IPS-18c (cell line): Measurements from ENCODE around the gene CDC37L1.

ENCODE experiments used
- H3K4me3 ChIP-seq: 2 replicates; pipeline ENCODE4 v1.7.0; 2013; ENCODE audit warnings: low read depth, mild to moderate bottlenecking, low read length, moderate library complexity; ENCODE audit not compliant: insufficient read depth
- H3K9me3 ChIP-seq: one replicate; pipeline ENCODE4 v1.6.1; 2013; ENCODE audit warnings: mild to moderate bottlenecking, low read length, moderate library complexity; ENCODE audit not compliant: control insufficient read depth, insufficient read depth

The CDC37L1 gene

GRCh38 chr9:4691795-4692194 is 12.4 kb downstream of the CDC37L1 start:
- H3K9me3 ChIP-seq = no peaks in the 10 kb centered on the region
- H3K4me3 ChIP-seq = no peak overlapping the region

- no peaks in the 10 kb centered on the region for H3K9me3 ChIP-seq
- H3K4me3 ChIP-seq = no peak overlapping the region
These were observed 20.7 kb downstream of the CDC37L1 start for GRCh38 chr9:4700091-4700490.

GRCh38 chr9:4700932-4701331 is 21.6 kb downstream of the CDC37L1 start:
- no peak overlapping the region for H3K4me3 ChIP-seq
- no peaks in the 10 kb centered on the region for H3K9me3 ChIP-seq

DNA sequence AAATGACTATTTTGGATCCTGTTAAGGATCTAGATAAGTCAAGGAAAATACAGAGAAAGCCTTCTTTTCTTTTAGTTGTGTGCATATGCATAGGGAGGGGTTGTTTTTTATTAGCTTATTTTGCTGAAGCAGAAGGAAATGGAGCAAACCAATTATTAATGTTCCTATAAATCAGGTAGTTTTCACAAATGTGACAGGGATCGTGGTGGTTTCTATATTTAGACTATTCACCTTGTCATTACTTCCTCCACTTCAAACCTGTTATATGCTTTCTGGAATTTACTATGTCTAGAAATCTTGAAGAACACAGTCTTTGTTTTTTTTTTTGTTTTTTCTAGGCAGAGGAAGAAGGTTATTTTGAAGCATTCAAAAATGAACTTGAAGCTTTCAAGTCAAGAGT is 22.2 kb downstream of the CDC37L1 start:
- H3K4me3 ChIP-seq = no peak overlapping the region
- no peaks in the 10 kb centered on the region for H3K9me3 ChIP-seq

GRCh38 chr9:4704129-4704528 is 24.8 kb downstream of the CDC37L1 start:
- Histone ChIP-seq H3K9me3 (no peaks in the 10 kb centered on the region), H3K4me3 (no peak overlapping the region)

- Histone ChIP-seq H3K9me3 (no peaks in the 10 kb centered on the region), H3K4me3 (no peak overlapping the region)
These were observed 26.7 kb downstream of the CDC37L1 start for GRCh38 chr9:4706021-4706420.

DNA sequence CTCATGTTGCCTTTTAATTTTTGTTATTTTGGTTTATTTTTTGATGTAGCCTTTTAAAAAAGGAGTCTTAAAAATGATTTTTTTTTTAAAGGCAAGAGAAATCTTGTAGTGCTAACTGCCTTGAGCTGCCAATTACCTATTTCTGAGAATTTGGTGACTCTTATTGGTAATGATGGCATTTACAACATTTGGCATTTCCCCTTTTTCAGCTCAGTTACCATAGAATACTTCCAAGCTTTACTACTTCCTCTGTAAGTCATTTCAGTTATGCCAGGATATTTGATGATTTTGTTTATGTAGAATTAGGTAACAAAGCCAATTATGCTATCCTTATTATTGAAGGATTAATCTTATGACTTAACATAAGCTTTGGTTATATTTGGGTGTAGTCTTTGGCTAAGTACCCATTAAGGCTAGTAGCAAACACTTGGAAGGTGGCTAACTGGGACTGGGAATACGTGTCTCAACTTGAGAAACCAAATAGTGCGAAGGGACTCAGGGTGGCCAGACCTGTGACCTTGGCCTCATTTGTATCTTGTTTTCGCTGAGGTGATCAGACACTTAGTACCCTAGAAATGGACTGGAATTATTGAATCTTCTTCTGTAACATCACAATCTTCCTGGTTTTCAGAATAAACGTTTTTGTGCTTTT is 27.7 kb downstream of the CDC37L1 start:
- no peak overlapping the region for H3K4me3 ChIP-seq
- no peaks in the 10 kb centered on the region for H3K9me3 ChIP-seq

DNA sequence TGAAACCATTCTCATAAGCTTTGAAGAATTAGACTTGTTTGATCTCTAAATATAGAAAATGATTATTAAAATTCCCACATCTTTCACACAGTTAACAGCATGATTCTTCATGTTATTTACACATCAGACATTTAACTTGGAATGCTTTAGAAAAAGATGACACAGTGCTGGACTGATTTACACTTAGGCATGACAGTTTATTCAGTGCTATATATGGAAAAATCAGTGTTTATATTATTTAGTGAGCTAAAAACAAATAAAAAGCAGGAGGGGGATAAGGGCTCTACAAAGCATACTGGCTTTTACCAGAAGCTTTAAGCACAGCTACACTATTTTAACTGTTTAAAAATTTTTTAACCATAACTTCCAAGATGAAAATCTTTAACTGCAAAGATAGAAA is 30.0 kb downstream of the CDC37L1 start:
- no peaks in the 10 kb centered on the region for H3K9me3 ChIP-seq
- no peak overlapping the region for H3K4me3 ChIP-seq

DNA sequence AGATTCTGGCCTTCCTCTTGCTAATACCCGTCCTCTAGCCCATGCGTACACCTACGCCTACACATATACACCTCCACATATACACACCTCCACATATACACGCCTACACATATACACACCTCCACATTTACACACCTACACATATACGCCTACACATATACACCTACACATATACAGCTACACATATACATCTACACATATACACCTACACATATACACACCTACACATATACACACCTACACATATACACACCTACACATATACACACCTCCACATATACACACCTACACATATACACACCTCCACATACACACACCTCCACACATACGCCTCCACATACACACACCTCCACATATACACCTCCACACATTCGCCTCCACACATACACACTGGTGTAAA is 34.5 kb downstream of the CDC37L1 start:
- no peak overlapping the region for H3K4me3 ChIP-seq
- H3K9me3 ChIP-seq = no peaks in the 10 kb centered on the region

DNA sequence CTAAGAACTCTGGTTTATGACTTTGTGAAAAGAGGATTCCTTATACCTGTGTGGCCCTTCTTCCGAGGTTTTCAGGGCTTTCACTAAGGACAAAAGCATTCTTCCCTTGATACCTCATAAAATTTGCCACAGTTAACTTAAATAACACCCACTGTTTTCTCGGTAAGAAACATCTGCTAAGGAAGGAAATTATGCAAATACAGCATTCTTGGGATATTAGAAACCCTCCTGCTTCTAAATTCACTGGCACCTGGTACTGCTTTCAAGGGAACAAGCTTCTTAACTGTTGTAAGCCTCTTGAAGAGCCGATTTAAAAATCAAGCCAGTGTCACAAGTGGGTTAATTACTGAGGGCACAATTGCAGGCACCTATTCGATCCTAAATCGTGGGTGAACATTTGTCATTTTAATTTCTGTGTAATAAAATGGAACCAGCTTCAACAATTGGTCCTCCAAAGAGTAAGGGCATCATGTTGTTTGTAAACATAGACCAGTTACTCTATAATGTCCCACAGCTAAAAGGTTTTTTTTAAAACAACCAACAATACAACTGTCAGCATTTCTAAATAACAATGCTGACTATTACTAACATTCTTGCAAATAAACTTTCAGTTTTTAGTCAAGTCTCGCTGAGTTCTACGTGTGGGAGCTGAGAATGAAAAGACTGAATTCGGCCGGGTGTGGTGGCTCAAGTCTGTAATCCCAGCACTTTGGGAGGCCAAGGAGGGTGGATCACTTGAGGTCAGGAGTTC is 35.1 kb downstream of the CDC37L1 start:
- no peaks in the 10 kb centered on the region for H3K9me3 ChIP-seq
- H3K4me3 ChIP-seq = no peak overlapping the region

GRCh38 chr9:4716163-4716562 is 36.8 kb downstream of the CDC37L1 start:
- Histone ChIP-seq H3K4me3 (no peak overlapping the region), H3K9me3 (no peaks in the 10 kb centered on the region)

- H3K4me3 ChIP-seq = no peak overlapping the region
- no peaks in the 10 kb centered on the region for H3K9me3 ChIP-seq
These were observed 38.4 kb downstream of the CDC37L1 start for GRCh38 chr9:4717815-4718214.

DNA sequence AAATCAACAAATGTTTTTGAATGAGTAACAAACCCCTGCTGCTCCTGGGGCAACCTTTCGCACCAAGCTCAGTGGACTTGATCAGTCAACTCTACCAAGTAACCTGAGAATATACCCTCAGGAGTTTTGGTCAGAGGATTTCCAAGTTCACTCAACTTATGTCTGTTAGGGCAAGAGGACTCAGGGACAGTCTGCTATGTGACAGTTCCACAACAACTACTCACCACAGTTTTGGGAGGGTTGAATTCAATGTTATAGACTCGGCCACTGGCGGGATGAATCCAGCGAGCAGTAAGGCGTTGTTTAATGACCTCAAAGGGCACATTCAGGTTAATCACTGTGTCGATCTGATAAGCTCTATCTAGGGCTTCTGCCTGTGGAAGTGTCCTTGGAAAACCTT is 39.5 kb downstream of the CDC37L1 start:
- no peaks in the 10 kb centered on the region for H3K9me3 ChIP-seq
- H3K4me3 ChIP-seq = no peak overlapping the region

DNA sequence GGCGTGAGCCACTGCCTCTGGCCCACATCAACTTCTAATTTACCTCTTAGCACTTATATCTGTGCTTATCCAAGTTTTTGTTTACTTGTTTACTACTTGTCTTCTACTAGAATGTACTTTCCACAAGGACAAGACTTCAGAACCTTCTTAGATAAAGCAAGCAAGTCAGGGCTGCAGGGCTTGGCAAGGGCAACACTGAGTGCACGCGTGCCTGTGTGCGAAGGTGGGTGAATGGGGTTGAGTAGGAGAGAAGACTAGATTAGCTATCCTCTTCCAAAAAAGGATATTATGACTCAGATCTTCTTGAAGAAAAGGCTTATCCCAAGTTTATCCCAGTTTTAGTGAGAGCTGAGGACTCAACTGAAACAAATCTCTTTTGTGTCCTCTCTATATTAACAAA is 42.4 kb downstream of the CDC37L1 start:
- Histone ChIP-seq H3K9me3 (no peaks in the 10 kb centered on the region), H3K4me3 (no peak overlapping the region)

DNA sequence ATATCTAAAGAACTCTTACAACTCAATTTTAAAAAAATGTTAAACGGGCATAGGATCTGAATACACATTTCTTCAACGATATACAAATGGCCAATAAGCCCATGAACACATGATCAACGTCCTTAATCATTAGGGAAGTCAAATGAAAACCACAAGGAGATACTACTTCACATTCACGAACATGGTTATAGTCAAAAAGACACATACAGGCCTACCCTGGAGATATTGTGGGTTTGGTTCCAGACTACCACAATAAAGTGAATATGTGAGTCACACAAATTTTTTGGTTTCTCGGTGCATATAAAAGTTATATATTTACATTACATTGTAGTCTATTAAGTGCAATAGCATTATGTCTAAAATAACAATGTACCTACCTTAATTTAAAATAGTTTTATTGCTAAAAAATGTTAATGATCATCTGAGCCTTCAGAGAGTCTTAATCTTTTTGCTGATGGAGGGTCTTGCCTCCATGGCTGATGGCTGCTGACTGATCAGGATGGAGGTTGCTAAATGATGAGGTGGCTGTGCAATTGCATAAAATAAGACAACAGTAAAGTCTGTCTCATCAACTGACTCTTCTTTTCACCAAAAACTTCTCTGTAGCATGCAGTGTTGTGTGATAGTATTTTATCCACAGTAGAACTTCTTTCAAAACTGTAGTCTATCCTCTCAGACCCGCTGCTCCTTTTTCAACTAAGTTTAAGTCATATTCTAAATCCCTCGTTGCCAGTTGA is 46.5 kb downstream of the CDC37L1 start:
- Histone ChIP-seq H3K9me3 (no peaks in the 10 kb centered on the region), H3K4me3 (no peak overlapping the region)

DNA sequence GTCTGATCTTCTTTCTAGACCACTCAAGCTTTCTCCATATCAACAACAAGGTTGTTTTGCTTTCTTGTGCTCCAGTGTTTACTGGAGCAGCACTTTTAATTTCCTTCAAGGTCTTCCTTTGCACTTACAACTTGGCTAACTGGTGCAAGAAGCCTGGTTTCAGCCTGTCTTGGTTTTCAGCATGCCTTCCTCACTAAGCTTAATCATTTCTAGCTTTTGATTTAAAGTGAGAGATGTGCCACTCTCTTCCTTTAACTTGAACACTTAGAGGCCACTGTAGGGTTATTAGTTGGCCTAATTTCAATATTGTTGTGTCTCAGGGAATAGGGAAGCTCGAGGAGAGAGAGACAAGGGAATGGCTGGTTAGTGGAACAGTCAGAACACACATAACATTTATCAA is 48.2 kb downstream of the CDC37L1 start:
- H3K4me3 ChIP-seq = no peak overlapping the region
- no peaks in the 10 kb centered on the region for H3K9me3 ChIP-seq

DNA sequence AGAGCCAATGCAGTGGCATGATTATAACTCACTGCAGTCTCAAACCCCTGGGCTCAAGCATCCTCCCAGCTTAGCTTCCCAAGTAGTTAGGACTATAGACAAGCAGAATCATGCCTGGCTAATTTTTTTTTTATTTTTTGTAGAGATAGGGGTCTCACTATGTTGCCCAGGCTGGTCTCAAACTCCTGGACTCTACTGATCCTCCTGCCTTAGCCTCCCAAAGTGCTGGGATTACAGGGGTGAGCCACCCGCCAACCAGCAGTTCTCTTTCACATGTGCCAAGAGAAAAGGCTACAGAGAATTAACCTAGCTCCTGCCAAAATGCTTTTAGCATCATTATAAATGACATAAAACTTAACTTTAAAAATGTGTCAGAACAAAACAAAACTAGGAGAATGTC is 53.5 kb downstream of the CDC37L1 start:
- Histone ChIP-seq H3K9me3 (no peaks in the 10 kb centered on the region), H3K4me3 (no peak overlapping the region)

DNA sequence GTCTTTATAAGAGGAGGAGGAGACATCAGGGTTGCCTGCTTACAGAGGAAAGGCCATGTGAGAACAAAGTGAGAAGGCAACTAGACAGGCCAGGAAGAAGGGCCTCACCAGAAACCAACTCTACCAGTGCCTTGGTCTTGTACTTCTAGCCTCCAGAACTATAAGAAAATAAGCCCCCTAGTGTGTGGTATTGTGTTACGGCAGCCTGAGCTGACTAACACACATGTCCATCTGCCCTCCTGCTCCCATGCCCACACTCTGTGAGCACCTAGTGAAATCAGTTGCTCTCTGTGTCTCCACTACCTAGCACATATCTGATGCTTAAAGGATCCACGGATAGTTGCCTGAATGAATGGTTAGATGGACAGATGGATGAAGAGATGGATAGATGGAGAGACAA is 54.8 kb downstream of the CDC37L1 start:
- no peak overlapping the region for H3K4me3 ChIP-seq
- H3K9me3 ChIP-seq = no peaks in the 10 kb centered on the region
